CD4-positive, CD25-positive, alpha-beta regulatory T cell (primary cell): ENCODE data around the gene USH1C. TPM values are rescaled to one million over a fixed set of nuclear protein-coding genes. Genes with fewer than 3 reads are reported as not detected.

Experiments used
- ATAC-seq, 2 donors: fragments of 150-1000 bp; cut with Tn5 transposase; one replicate each; pipeline ENCODE4 v1.10.0; 2021; ENCODE audit warnings: low read depth in 2 of 2, moderate number of reproducible peaks in 2 of 2, moderate library complexity in 1 of 2
- DNase-seq, 3 donors: peaks; one replicate each; pipeline versions ENCODE4 v3.0.0 to v3.0.0-alpha.2; 2012 to 2022; ENCODE audit warnings: mixed read lengths in 1 of 3
- H3K27ac ChIP-seq: one replicate; pipeline ENCODE4 v1.7.0; 2013; ENCODE audit warnings: mild to moderate bottlenecking, low read length; ENCODE audit not compliant: insufficient read depth, poor library complexity, severe bottlenecking
- H3K27me3 ChIP-seq: one replicate; pipeline ENCODE4 v1.7.0; 2013; ENCODE audit warnings: low read length; ENCODE audit not compliant: control insufficient read depth, insufficient read depth
- H3K36me3 ChIP-seq: one replicate; pipeline ENCODE4 v1.7.0; 2013; ENCODE audit warnings: mild to moderate bottlenecking, low read length, moderate library complexity; ENCODE audit not compliant: control insufficient read depth, insufficient read depth
- H3K4me1 ChIP-seq: 2 replicates; pipeline ENCODE4 v1.7.0; 2013; ENCODE audit warnings: mild to moderate bottlenecking, low read length; ENCODE audit not compliant: insufficient read depth, control insufficient read depth, poor library complexity, severe bottlenecking
- H3K4me3 ChIP-seq: one replicate; pipeline ENCODE4 v1.7.0; 2013; ENCODE audit warnings: low read depth, mild to moderate bottlenecking, low read length, moderate library complexity
- H3K9me3 ChIP-seq, 2 experiments: 1 replicate in 1 of 2; 2 replicates in 1 of 2; pipeline ENCODE4 v1.7.0; 2013; ENCODE audit warnings: low read length in 2 of 2, mild to moderate bottlenecking in 1 of 2, moderate library complexity in 1 of 2; ENCODE audit not compliant: control insufficient read depth in 2 of 2
- H3K27ac Mint-ChIP-seq, 3 donors: one replicate each; pipeline ENCODE4 v1.8.0; 2020 to 2022; ENCODE audit warnings: mild to moderate bottlenecking in 3 of 3, mixed read lengths in 3 of 3, moderate library complexity in 2 of 3
- H3K27me3 Mint-ChIP-seq: one replicate; pipeline ENCODE4 v1.8.0; 2022; ENCODE audit warnings: mild to moderate bottlenecking, mixed read lengths
- H3K36me3 Mint-ChIP-seq: one replicate; pipeline ENCODE4 v1.8.0; 2020; ENCODE audit warnings: mixed read lengths
- H3K4me1 Mint-ChIP-seq, 4 donors: one replicate each; pipeline ENCODE4 v1.8.0; 2020 to 2022; ENCODE audit warnings: mixed read lengths in 4 of 4, mild to moderate bottlenecking in 1 of 4
- H3K4me3 Mint-ChIP-seq, 4 donors: one replicate each; pipeline ENCODE4 v1.8.0; 2020 to 2022; ENCODE audit warnings: mild to moderate bottlenecking in 4 of 4, mixed read lengths in 4 of 4, moderate library complexity in 3 of 4
- H3K9me3 Mint-ChIP-seq, 7 donors: one replicate each; pipeline ENCODE4 v1.8.0; 2020 to 2022; ENCODE audit warnings: mixed read lengths in 7 of 7, mild to moderate bottlenecking in 3 of 7, moderate library complexity in 2 of 7
- polyA plus RNA-seq, 4 donors: library from polyadenylated mRNA; unstranded; fragments of 300-500 nt; fragmentation: Illumina TruSeq; gene quantifications; one replicate each; pipeline ENCODE4 v1.2.3, GENCODE V29; 2021
- total RNA-seq: library from RNA; stranded (reverse); gene quantifications from one replicate; pipeline ENCODE4 v1.2.3, GENCODE V29; 2022

USH1C gene
- total and polyA plus RNA-seq, 5 donors from 2014 or later, result not detected

- no peak overlapping the region for H3K4me3 Mint-ChIP-seq
- Histone ChIP-seq H3K27ac (no peak overlapping the region), H3K4me3 (no peak overlapping the region), H3K27me3 (peaks cover 2% of the 10 kb centered on the region), H3K9me3 (no peaks in the 10 kb centered on the region), H3K36me3 (no peaks in the 10 kb centered on the region), H3K4me1 (peaks cover 3% of the 10 kb centered on the region)
- peaks cover 0 to 7% (median under 1%) of the 10 kb centered on the region in 4 donors for H3K4me1 Mint-ChIP-seq
- H3K36me3 Mint-ChIP-seq, result no peaks in the 10 kb centered on the region
- peaks cover 0 to 2% (median 0%) of the 10 kb centered on the region in 7 donors for H3K9me3 Mint-ChIP-seq
- no peak for DNase-seq
- no peak overlapping the region for H3K27ac Mint-ChIP-seq
- peaks cover 32% of the 10 kb centered on the region for H3K27me3 Mint-ChIP-seq
- ATAC-seq, result no peak
These were observed 1.2 kb downstream of the USH1C start for GRCh38 chr11:17543041-17543440.

DNA sequence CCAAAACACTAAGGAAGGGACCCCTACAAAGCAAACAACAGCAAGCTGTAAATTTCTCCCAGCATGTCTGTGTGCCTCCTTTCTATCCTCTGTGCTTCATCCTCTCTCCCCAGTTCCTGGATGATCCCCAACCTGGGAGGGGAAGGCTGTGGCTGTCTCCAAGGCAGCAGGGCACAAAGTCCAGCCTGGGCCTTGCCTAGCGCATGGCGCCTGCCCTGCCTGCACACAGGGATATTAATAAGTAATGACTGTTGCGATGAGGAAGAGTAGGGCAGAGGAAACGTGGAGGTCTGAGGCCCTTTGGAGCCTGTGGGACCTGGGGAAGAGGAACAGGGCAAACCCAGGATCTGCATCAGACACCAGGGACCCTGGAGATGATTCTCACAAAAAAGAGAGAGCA lies 2.0 kb downstream of the USH1C start:
- Mint-ChIP-seq H3K4me3 (no peak overlapping the region), H3K9me3 (peaks cover 0 to 2% (median 0%) of the 10 kb centered on the region in 7 donors), H3K36me3 (no peaks in the 10 kb centered on the region), H3K27me3 (peaks cover 25% of the 10 kb centered on the region), H3K4me1 (peaks cover 0 to 7% (median under 1%) of the 10 kb centered on the region in 4 donors), H3K27ac (no peak overlapping the region)
- DNase-seq (no peak), ATAC-seq (no peak)
- Histone ChIP-seq H3K27me3 (peaks cover 2% of the 10 kb centered on the region), H3K4me3 (no peak overlapping the region), H3K36me3 (no peaks in the 10 kb centered on the region), H3K9me3 (no peaks in the 10 kb centered on the region), H3K27ac (no peak overlapping the region), H3K4me1 (peaks cover 3% of the 10 kb centered on the region)

- H3K27me3 ChIP-seq, result peaks cover 2% of the 10 kb centered on the region
- no peaks in the 10 kb centered on the region for H3K36me3 ChIP-seq
- H3K9me3 Mint-ChIP-seq, result peaks cover 0 to 2% (median 0%) of the 10 kb centered on the region in 7 donors
- DNase-seq, result no peak
- ATAC-seq, result no peak
- no peak overlapping the region for H3K4me3 ChIP-seq
- no peak overlapping the region for H3K27ac ChIP-seq
- H3K27ac Mint-ChIP-seq, result no peak overlapping the region
- H3K27me3 Mint-ChIP-seq, result peaks cover 25% of the 10 kb centered on the region
- peaks cover 0 to 7% (median under 1%) of the 10 kb centered on the region in 4 donors for H3K4me1 Mint-ChIP-seq
- H3K36me3 Mint-ChIP-seq, result no peaks in the 10 kb centered on the region
- H3K4me3 Mint-ChIP-seq, result no peak overlapping the region
- H3K4me1 ChIP-seq, result peaks cover 3% of the 10 kb centered on the region
- no peaks in the 10 kb centered on the region for H3K9me3 ChIP-seq
These were observed 2.8 kb downstream of the USH1C start for GRCh38 chr11:17541330-17541885.

DNA sequence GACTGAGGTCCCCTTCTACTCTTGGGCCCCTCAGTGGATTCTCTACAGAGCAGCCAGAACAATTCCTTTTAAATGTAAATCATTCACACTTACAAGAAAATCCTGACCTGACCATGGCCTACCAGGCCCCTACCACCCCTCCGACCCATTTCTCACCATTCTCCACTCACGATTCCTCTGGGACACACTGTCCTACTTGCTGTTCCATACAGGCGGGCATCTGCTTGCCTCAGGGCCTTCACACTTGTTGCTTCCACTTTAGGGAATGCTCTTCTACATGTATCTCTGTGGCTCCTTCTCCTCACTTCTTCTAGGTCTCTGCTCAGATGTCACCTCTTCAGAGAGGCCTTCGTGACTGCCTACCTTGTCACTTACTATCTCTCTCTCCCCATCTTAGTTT lies 3.4 kb downstream of the USH1C start:
- H3K27ac ChIP-seq, result no peak overlapping the region
- peaks cover 2% of the 10 kb centered on the region for H3K27me3 ChIP-seq
- H3K27ac Mint-ChIP-seq, result no peak overlapping the region
- H3K4me1 ChIP-seq, result peaks cover 3% of the 10 kb centered on the region
- H3K36me3 ChIP-seq, result no peaks in the 10 kb centered on the region
- H3K27me3 Mint-ChIP-seq, result peaks cover 19% of the 10 kb centered on the region
- H3K4me3 ChIP-seq, result no peak overlapping the region
- H3K4me3 Mint-ChIP-seq, result no peak overlapping the region
- ATAC-seq (no peak), DNase-seq (no peak)
- peaks cover 0 to 2% (median 0%) of the 10 kb centered on the region in 7 donors for H3K9me3 Mint-ChIP-seq
- no peaks in the 10 kb centered on the region for H3K9me3 ChIP-seq
- no peaks in the 10 kb centered on the region for H3K36me3 Mint-ChIP-seq
- H3K4me1 Mint-ChIP-seq, result peaks cover 0 to 7% (median under 1%) of the 10 kb centered on the region in 4 donors

- Mint-ChIP-seq H3K27me3 (peaks cover 11% of the 10 kb centered on the region), H3K36me3 (no peaks in the 10 kb centered on the region), H3K4me3 (no peak overlapping the region), H3K27ac (no peak overlapping the region), H3K4me1 (peaks cover 0 to 2% (median 0%) of the 10 kb centered on the region in 4 donors), H3K9me3 (no peaks in the 10 kb centered on the region)
- Histone ChIP-seq H3K36me3 (no peaks in the 10 kb centered on the region), H3K27ac (no peak overlapping the region), H3K4me3 (no peak overlapping the region), H3K27me3 (peaks cover 2% of the 10 kb centered on the region), H3K4me1 (no peaks in the 10 kb centered on the region), H3K9me3 (no peaks in the 10 kb centered on the region)
- DNase-seq (no peak), ATAC-seq (no peak)
These were observed 5.5 kb downstream of the USH1C start for GRCh38 chr11:17538731-17539130.

DNA sequence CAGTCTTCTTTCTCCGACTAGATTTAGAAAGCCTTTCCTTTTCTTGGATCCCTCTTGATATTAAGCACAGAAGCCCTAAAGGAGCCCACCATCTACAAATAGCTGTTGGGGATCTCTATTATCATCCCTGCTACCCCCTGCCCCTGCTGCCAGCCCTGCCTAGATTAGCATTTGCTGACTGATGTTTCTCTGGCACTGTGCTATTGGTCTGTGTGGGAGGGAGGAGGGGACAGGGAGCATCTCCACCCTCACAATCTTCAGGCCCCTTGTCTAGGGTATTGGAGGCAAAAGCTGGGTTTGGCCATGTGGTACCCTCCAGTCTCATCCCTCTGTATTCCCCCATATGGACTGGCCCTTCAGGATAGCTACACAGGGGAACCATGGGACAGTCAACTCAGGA lies 6.2 kb downstream of the USH1C start:
- Mint-ChIP-seq H3K27me3 (peaks cover 11% of the 10 kb centered on the region), H3K27ac (no peak overlapping the region), H3K9me3 (no peaks in the 10 kb centered on the region), H3K36me3 (no peaks in the 10 kb centered on the region), H3K4me3 (no peak overlapping the region), H3K4me1 (no peaks in the 10 kb centered on the region)
- Histone ChIP-seq H3K27me3 (peaks cover 2% of the 10 kb centered on the region), H3K4me1 (no peaks in the 10 kb centered on the region), H3K36me3 (no peaks in the 10 kb centered on the region), H3K4me3 (no peak overlapping the region), H3K27ac (no peak overlapping the region), H3K9me3 (no peaks in the 10 kb centered on the region)
- ATAC-seq (no peak), DNase-seq (no peak)

DNA sequence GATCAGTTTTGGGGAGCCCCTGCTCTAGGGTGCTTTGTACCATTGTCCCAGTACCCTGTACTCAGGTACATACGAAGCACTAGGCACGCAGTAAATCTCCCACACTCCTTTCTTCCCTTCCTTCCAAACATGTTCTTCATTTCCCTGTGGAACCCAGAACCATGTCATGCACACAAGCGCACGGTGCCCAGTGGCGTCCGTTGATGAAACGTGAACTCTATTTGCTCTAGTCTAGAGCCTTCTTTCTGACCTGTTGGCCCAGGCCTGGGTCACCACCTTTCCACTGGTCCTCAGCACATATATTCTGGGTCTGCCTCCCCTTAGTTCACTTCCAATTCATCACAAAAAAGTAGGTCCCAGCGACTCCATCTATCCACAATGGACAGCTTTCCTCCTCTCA lies 7.0 kb downstream of the USH1C start:
- Mint-ChIP-seq H3K27me3 (peaks cover 10% of the 10 kb centered on the region), H3K36me3 (no peaks in the 10 kb centered on the region), H3K9me3 (no peaks in the 10 kb centered on the region), H3K27ac (no peak overlapping the region), H3K4me3 (no peak overlapping the region), H3K4me1 (no peaks in the 10 kb centered on the region)
- no peak for DNase-seq
- Histone ChIP-seq H3K36me3 (no peaks in the 10 kb centered on the region), H3K27me3 (no peaks in the 10 kb centered on the region), H3K9me3 (no peaks in the 10 kb centered on the region), H3K4me3 (no peak overlapping the region), H3K27ac (no peak overlapping the region), H3K4me1 (no peaks in the 10 kb centered on the region)
- no peak for ATAC-seq

DNA sequence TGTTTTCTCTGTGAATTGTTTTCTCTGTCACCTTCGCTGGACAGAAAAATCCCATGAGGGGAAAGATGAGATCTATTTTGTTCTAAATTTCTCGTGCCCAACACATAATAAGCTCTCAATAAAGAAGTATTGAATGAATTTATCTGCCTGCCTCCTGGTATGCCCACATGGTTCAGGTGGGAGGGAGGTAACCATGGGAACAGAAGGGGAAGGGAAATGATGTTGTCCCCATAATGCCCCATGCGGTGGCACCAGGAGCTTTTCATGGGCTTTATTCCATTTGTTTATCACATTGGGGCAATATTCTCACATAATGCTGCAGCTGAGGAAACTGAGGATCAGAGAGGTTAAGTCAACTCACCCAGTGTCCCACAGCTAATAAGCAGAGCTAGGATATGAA lies 8.7 kb downstream of the USH1C start:
- Mint-ChIP-seq H3K9me3 (no peaks in the 10 kb centered on the region), H3K4me3 (no peak overlapping the region), H3K4me1 (no peaks in the 10 kb centered on the region), H3K36me3 (no peaks in the 10 kb centered on the region), H3K27me3 (peaks cover 6% of the 10 kb centered on the region), H3K27ac (no peak overlapping the region)
- Histone ChIP-seq H3K9me3 (no peaks in the 10 kb centered on the region), H3K27me3 (no peaks in the 10 kb centered on the region), H3K27ac (no peak overlapping the region), H3K36me3 (no peaks in the 10 kb centered on the region), H3K4me1 (no peaks in the 10 kb centered on the region), H3K4me3 (no peak overlapping the region)
- ATAC-seq (no peak), DNase-seq (no peak)
